Measurements from ENCODE around the gene GLB1L3.
"Not testable (repeated sequence)": the region's sequence is repeated elsewhere in the genome, so short reads cannot be mapped to it uniquely, and the experiment has no call there.

Gene GLB1L3

GRCh38 chr11:134252346-134253187 is 23.6 kb upstream of the GLB1L3 start:
- DNase-seq: peak; percentile 30

DNA sequence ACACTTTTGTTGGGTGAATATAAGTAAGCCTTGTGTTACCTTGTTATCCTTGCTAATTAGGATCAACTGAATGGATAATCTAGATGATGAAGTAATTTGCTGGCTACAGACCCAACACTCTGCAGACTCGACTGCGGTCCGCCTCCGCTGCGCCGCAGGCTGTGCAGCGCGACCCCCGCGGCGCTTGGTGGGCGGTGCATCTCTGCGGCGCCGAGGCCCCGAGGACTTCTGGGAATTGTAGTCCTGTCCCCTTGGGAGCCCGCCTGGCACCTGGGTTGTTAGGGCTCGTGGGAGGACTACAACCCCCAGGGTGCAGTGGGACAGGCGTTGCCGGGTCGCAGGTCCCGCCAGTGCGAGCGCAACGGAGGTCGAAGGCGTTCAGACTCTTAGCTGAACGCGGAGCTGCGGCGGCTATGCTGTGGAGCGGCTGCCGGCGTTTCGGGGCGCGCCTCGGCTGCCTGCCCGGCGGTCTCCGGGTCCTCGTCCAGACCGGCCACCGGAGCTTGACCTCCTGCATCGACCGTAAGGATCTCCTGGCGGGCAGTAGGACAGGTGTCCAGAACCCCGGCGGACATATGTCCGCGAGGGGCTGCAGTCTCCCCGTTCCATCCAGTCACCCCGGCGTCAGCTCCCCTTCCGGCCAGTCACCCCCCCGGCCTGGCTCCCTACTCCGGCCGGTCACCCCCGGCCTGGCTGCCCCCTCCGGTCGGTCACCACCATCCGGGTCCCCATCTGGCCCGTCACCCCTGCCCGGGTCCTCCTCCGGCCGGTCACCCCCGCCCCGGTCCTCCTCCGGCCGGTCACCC is 22.8 kb upstream of the GLB1L3 start, which contains the start of the genes ACAD8 and THYN1:
ACAD8 (plus strand) TSS at position 381 of the 806 bp plus-strand sequence; CDS start at position 414, 33 bp downstream.
THYN1 (minus strand) TSS at position 165 of the 806 bp plus-strand sequence. CDS start 470 bp downstream, outside the sequence.
- DNase-seq: peak; percentile 97

DNA sequence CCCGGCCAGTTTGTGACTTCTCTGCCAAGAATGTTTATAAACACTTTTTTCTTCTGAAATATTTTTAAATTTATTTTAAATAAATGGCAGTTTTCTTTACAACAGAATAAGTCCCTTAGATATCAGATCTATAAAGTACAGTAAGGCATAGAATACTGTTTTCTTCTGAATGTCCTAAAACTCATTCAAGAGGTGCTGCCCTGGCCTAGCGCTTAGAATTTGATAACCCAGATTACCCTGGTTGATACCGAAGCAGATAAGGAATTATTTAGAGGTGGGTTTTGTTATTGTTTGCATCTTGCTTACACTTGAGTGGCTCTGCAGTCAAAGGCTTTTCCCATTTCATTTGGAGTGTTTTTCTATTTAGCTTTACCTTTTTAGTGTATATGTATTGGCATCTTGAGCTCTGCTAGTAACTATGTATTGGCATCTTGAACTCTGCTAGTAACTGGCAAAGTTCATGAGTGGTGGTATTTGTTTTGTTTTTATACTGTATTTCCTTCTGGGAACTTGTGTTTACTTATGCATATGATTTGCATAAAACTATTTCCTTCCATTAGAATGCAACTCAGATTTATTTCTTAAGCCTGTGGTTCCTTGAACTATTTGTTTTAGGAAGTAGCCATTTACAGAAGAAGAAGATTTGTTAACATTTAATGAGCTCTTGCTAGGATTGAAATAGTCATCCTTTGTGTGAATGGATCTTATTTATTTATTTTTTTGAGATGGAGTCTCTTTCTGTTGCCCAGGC is 21.6 kb upstream of the GLB1L3 start:
- DNase-seq: no peak

DNA sequence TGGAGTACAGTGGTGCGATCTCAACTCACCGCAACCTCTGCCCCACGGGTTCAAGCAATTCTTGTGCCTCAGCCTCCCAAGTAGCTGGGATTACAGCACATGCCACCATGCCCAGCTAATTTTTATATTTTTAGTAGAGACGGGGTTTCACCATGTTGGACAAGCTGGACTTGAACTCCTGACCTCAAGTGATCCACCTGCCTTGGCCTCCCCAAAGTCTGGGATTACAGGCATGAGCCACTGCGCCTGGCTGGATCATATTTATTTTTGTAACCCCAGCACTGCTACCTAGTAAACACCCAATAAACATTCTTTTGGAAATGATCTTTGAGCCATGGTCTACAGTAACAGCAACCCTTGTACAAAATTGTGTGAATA is 21.0 kb upstream of the GLB1L3 start:
- not testable (repeated sequence) for DNase-seq

- DNase-seq: no peak
Observed at GRCh38 chr11:134257101-134257500, 19.1 kb upstream of the GLB1L3 start.

DNA sequence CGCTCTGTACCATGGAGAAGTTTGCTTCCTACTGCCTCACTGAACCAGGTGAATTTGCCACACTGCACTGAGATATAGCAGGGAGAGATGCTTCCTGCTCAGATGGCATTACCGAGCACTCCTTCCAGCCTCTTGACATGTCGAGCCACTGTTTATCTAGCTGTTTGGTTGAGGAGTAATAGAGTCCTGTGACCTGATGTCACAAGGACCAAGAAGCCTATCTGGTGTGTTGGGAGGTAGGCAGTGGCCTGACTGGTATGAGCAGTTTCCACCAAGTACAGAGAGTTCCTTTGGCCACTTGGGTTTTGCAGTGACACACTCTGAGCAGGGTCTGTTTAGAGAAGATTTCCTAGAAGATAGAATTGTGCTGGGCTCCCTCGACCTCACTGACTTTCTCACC is 17.6 kb upstream of the GLB1L3 start:
- DNase-seq: no peak

- DNase-seq: no peak
Observed at GRCh38 chr11:134260503-134260902, 15.7 kb upstream of the GLB1L3 start.

- DNase-seq: no peak
Observed at GRCh38 chr11:134260983-134261382, 15.2 kb upstream of the GLB1L3 start.

- peak; percentile 32 for DNase-seq
Observed at GRCh38 chr11:134261626-134262488, 14.3 kb upstream of the GLB1L3 start.

- no peak for DNase-seq
Observed at GRCh38 chr11:134264966-134265764, 11.0 kb upstream of the GLB1L3 start.

DNA sequence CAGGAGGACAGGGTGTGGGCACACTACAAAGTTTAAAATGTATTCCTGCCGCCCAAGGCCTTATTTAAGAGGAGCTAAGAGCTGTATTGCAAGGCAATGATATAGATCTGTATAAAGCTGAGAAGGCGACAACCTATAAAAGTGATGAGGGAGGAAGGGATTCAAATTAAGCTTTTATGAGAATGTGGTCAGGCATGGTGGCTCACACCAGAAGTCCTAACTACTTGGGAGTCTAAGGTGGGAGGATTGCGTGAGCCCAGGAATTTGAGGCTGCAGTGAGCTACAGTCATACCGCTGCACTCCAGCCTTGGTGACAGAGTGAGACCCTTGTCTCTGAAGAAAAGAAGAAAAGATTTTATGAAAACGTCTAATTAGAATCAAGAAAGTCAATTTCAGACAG is 9.7 kb upstream of the GLB1L3 start:
- no peak for DNase-seq

DNA sequence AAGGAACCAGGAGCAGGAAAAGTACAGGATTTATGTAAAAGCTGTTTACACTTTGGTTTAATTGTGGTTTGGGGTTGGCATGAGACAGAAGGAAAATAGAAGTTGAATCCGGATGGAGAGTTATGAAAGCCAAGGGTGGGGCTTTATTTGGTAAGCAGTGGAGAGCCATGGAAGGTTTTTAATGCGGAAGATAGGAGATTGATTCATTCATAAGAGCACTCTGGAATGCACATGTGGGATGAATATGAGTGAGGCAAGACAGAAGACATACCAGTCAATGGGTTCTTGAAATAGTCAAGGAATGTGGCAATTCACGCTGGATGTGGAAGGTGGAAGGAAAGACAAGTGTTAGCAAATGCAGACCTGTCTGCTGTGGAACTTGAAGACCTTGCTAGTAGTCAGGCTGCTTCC is 9.3 kb upstream of the GLB1L3 start:
- peak; percentile 86 for DNase-seq

GRCh38 chr11:134267461-134267860 is 8.7 kb upstream of the GLB1L3 start:
- no peak for DNase-seq

DNA sequence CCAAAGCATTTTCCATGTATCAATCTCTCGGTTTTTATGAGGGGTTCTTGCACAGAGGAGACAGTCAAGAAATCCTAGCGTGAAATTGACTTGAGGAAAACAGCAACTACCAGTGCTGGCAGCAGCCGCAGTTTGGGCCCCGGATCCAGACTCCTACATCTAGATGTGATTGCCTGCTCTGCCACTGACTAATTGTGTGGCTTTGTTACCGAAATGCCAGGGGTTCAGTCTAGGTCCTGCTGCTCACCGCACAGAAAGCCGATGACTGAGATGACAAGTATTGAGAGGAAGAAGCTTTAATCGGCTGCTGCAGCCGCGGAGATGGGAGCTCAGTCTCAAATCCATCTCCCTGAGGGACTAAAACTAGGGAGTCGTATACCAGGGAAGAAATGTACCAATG is 8.2 kb upstream of the GLB1L3 start:
- DNase-seq: no peak

DNA sequence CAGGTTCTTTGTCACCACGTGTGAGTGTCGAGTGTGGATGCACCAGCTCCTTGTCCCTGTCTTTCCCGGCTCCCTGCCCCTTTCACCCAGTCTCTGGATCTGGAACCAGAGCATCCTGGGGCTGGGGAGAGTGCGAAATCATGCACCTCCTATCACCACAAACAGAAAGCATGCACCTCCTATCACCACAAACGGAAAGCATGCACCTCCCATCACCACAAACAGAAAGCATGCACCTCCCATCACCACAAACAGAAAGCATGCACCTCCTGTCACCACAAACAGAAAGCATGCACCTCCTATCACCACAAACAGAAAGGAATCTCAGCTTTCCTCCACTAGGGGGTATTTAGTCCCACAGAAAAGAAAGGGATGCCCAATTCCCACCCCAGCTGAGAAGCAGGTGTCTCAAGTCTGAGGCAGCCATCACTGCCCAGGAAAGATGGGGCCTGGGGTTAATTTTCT is 5.9 kb upstream of the GLB1L3 start:
- DNase-seq: peak; percentile 17

DNA sequence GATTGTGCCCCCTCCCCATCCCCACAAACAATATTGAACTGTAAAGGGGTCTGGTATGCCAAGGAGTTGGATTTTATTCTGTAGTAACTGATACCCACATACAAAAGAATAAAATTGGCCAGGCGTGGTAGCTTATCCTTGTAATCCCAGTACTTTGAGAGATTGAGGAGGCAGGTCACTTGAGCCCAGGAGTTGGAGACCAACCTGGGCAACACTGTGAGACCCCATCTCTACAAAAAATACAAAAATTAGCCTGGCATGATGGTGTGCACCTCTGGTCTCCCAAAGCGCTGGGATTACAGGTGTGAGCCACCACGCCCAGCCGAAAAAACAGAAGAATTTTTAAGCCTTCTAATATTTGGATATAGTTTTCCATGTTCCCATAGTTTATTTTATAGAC is 4.2 kb upstream of the GLB1L3 start:
- DNase-seq: no peak

DNA sequence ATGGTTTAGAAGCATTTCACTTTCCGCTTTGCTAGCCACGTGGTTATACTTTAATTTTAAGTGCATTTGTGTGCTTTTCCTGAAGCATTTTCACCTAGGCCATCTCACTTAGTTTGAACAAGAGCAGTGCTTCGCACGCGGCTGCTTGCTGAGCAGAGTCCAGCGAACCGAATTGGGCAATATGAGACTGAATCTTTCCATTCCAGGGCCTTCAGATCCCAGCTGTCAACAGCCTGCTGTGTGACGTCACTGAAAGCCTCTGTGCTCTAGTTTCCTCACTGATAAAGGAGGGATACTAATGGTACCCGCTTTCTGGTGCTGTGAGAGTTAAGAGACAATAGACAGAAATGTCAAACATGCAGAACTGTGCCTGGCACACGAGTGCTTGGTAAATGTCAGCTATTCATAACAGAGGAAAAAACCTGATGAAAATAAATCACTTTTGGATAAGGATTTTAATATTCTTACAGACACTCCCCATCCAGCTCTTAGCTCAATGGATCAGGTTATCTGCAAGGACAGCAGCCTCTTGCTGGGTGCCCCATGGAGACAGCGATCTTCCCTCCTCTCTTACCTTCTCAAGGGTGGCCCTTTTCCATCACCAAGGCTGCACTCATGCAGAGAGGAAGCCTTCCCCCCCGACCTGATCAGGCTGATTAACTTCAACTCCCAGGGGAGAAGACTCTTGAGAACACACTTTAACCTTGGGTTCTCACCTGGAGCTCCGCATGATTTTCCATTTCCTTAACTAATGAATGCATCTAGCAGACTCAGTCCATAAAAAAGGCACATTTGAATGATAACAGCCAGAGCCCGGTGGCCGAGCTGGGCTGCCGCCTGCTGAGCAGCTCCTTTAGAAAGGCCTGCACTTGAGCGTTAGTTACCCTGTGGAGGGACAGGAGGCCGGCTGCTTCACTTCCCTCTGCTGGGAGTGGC is 3.5 kb upstream of the GLB1L3 start:
- DNase-seq: peak; percentile 53

DNA sequence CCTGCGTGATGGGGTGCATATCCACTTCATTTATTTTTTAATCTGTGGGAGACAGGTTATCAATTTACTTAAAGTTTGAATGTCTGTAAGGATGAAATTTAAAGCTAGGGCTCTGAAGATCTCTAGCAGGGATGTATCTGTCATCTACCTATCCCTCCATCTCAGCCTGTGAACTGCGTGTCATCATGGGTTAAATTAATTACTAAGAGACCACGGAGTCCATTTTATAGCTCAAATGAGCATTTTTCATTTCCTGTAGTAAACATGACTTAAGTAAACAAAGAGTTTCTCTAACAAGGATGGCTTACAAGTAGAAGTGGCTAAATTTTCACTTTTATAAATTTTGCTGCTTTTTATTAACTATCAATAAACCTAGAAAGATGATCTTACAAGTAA is 2.9 kb upstream of the GLB1L3 start:
- DNase-seq: no peak

DNA sequence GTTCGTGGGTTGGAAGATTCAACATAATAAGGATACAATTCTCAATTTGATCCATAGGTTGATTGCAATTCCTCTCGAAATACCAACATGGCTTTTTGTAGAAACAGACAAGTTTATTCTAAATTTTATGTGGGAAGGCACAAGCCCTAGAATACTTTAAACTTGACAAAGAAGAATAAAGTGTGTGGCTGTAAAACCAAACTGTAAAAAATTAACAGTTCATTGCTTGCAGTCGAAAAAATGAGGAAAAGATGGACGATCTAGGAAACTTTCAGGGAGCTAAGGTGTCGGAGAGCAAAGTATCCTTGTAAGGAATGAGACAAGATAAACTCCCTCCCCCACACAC is 1.0 kb upstream of the GLB1L3 start:
- no peak for DNase-seq
